Superior temporal gyrus (tissue), 1 donor: ENCODE measurements around the gene TUB.

Source experiments
- DNase-seq: peaks from one replicate; pipeline ENCODE4 v3.0.0-alpha.2; 2016; ENCODE audit errors: extremely low spot score

TUB gene

DNA sequence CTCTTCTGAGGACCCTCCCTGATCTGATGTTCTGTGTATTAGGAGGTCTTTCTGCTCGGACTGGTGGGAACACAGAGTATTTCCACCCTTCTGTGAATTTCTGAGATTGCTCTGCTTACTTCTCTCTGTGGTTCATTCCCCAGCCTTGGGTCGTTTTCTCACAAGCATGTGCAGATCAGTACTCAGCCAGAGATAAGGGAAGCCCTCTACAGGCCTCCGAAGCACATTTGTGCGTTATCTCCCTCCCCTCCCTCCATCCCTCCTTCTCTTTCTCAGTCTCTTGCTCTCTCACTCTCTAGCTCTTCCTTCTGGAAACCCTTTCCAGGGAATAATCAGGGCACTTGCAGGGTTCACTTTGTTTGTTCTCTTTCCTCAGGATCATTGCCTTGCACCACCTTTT is 35.2 kb upstream of the TUB start:
- DNase-seq, result no peak

DNA sequence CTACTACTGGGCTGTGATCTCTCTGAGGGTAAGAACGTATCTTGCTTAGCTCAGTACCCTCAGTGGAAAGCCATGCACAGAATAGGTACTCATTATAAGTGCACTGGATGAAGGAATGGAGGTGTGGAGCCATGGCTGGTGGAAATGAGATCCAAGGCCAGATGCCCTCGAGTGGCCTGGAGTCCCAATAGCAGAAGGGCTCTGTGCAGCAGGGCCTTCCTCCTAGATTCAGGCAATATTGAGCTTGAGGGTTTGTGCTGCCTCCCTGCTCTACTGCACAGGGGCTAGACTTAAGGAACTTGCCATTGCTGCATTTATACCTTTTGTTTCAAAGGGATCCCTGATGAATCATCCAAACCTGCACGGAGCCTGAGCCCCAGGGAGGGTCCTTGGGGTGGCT is 33.6 kb upstream of the TUB start:
- no peak for DNase-seq

DNA sequence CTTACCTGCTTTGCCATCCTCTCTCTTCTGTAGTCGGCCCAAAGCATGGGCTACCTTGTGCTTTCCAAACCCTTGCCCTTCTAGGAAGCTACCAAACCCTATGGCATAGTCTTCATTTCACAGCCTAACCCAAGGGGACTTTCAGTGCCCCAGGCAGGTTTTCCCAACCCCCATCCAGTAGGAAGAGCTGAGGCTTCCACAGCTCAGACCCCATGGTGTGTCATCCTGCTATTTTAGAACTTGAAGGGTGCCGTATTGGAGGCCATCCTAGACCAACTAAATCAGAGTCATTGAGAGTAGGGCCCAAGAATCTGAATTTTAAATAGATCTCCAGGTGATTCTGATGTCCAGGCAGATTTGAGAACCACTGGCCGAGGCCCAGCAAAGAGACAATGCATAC is 31.9 kb upstream of the TUB start:
- DNase-seq, result no peak

DNA sequence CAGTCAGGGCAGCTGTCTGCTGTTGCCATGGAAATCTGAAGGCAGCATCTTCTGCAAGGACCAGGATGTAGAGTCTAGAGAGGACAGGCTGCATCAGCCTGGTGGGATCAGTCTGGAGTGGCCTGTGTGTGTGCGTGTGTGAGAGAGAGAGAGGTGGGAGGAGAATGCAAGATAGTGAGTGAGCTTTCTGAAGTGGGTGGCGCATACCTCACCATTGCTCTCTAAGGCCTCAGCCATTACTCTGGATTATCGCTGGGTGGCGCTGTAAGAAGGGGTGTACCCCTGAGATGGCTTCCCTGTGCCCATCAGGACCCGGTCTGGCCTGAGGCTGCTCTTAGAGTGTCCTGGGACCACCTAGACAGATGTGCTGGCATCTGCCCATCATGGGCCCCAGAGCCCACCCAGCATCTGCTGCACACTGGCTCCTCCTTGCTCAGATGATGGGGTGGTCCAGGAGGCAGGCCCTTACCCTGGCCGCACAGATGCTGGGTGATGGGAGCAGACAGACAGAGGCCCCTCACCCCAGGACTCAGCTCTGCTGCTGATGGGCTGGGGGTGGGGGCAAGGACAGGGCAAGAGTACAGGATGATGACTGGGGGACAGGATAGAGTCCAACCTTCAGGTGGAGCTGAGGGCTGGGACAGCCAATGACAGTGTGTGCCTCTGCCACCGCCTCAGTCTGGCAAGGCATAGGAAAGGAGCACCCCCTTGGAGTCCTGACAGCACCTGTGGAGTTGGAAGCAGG is 25.7 kb upstream of the TUB start:
- no peak for DNase-seq

DNA sequence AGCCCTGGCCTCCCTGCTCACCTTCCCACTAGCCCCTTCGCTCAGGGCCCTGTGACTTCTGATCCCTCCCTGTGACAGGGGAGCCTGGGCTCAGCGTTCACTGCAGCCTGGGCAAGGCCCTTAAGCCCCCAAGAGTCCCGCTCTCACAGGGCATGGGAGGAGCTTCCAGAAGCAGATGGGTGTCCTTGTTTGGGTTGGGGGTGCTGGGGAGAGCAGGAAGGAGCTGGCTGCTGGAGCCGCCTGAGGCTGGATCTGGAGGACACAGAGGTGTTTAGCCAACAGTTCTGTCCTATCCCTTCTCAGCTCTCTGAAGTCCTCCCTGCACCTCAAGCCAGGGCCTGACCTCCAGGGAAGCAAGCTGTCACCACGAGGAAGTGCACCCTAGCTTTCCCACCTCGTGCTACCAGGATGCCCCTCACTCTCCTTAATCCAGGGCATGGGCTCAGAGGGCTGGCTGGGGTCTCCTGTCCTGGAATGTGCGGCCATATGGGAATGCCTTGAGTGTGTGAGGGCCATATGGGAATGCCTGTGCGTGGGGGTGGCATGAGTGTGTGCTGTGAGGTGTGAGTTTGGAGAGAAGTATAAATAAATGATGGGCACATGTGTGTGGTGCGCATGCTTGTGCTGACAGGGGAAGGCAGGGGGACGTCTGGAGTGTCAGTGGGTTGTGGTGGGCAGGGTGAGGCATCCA is 25.0 kb upstream of the TUB start:
- no peak for DNase-seq

DNA sequence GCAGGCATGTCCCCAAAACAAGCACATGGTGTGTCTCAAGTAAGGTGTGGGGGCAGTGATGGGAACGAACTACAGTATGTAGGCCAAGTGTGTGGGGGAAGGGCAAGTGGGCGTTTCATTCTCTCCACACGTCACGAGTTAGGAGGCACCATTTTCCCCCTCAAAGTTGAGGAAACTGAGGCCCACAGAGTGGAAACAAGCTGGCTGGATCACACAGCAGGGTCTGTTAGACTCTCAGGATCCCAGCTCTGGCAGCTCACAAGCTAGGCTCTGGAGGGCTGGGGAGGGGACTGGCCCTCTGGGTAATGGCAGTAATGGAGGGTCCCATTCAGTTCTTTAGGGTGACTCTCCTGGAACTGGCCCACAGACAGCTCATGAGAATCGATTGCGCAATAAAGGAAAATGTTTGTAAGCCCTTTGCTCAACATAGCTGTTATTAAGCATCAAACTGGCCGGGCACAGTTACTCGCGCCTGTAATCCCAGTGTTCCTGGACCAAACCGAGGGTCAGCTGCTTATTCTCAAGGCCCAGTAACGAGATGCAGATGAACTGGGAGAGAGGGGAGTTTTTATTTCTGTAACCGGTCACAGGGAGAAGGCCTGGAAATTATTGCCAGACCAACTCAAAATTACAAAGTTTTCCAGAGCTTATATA is 24.1 kb upstream of the TUB start:
- no peak for DNase-seq

DNA sequence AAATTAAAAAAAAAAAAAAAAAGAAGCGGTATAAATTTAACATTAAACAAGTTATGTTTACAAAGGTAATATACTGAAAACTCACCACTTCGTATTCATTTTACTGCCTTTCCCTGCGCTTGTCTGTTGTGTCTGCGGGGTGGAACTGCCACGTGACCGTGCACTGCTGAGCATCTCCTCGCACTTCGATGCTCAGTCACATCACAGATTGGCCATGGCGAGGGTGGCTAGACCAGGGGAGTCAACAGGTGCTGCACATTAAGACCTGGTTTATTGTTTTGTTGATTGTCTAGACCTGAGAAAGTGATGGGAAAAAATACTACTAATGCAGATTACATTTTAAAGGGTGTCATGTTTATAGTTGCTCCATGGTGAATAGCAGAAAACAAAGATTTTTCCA is 22.8 kb upstream of the TUB start:
- no peak for DNase-seq

DNA sequence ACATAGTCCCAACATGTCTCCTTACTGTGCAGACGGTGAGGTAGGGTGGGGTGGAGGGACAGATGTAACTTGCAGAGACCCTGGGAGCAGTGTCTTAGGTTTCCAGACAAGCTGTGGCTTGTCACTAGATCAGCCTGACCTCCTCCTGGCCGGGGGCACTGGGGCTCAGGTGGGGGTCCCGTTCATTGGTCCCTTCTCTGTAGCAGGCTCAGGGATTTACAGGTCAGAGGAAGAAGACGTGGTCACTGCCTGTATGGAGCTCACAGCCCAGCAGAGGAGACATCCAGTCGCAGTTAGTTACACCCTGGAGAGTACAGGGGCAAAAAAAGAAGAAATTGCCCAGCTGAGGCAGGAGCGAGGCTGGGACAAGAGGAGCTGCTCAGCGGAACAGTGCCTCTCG is 22.0 kb upstream of the TUB start:
- no peak for DNase-seq

DNA sequence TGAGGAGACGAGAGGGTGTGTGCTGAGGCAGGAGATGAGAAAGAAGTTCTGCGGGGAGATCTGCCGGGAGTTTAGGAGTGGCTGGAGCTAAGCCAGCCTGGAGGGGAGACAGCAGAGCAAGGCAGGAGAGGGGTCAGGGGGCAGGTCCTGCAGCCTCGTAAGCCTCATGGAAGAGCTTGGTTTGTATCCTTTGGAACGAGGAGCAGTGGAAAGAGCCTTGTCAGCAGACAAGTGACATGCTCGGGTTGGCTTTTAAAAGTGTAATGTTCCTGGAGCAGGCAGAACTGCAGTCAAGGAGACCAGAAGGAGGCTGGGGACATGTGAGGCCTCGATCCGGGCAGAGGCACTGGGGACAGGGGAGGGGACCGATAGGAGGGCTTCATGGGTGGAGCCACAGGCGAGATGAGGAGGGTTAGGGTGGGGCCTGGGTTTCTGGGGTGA is 21.4 kb upstream of the TUB start:
- no peak for DNase-seq

DNA sequence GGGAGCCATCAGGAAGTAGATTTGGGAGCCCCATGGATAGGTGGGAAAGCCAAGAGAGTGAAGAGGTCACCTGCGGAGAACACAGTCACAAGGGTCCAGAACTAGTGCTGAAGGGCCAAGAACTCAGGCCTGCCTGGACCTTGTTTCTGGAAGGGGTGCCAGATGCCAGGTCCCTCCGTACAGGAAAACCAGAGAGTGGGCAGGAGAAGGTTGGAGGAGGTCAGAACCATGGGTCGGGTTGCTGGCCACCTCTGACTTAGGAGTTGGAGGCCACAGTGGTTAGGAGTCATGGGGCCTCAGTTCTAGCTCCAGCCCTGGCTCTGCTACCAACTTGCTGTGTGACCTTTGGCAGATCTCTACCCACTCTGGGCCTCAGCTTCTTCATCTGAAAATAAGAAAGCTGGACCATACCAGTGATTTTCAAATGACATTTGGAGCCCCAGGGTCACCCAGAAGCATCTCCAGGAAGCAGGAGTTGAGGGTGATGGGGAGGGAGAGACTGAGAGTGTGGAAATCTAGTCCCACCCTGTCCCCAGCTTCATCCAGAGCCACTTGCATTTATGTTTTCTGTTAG is 20.8 kb upstream of the TUB start:
- DNase-seq, result no peak

DNA sequence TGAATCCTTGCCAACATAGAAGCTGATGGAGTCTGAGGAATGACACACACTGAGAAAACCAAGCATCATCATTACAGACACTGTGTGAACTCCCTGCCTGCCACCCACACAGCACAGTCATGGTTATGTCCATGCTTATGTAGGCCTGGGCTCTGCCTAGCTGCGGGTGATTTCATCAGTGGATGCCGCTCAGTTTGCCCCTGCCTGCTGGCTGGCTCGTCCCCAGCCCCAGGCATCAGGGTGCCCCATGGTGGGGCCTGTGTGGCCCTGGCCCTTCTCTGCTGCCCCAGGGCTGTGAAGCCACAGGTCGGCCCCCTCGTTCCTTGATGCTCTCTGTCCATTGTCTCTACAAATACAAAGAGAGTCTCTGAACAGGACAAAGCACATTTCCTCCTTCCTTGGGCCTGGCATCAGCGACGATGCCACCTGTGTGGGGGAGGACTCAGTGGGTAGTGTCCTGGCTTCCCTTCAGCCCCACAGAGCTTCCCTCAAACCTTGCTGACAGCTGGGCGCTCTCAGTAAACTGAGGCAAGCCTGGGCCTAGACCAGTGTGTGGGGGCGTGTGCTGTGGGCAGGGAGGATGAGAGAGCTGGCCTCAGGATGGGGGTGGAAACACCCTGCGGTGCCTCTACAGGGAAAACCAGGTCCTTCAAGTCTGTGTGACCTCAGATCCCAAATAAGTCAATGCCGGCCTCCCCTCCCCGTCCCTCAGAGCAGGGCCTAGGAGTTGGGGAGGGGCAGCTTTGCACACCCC is 20.0 kb upstream of the TUB start:
- DNase-seq, result no peak

DNA sequence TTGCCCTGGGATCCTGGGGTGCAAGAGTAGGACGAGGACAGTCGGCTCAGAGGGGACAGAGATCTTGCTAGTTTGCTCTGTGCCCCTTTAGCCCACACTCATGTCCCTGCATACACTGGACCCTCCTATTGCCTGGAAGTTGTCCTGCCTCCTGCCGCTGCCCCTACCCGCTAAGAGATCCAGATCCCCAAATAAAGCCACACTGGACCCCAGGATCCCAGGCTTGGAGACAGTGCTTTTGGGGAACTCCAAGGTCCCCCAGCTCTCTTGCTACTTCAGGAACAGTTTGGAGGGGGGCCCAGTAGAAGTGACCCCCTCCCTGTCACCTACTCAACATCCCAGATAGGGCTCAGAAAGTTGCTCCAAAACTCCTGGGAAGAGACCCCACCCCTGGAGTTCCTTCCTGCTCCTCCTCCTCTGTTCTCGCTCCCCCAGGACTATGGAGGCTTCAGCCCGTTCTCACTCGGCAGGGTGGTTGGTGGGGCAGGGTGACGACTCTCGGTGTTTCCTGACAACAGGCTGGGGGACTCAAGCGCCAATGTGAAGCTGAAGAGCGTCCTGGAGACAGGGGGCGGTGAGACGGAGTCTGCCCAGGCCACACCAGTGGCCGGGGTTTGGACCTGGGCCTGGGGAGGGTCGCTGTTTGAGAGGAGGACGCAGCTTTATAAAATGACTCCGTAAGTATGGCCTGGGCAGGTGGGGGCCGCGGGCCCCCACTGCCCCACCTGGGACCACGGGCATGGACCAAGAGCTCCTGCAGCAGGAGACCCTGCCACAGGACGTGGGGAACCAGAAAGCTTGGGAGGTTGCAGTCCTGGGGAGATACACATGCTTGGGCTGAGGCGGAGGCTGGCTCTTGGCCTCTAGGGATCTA is 19.2 kb upstream of the TUB start:
- DNase-seq, result no peak

DNA sequence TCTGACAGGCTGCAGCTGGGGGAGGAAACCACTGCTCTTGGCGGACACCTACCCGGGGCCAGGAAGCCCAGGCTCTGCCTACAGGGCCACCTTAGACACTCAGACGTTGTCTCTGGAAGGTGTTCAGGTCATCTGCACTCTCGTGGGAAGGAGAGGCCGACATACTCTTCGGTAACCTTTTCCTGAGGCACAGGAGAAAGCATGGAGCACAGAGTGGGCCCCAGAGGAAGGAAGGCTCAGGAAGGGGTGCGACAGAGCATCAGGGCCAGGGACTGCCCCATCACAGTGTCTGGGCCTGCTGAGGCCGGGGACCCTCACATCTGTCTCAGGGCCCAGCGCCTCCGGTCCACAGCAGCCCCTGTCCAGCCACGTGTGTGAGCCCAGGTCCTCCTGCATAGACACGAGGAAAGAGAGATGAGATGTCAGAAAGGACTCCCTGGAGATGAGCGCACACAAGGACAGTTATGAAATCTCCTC is 18.2 kb upstream of the TUB start:
- DNase-seq, result no peak

DNA sequence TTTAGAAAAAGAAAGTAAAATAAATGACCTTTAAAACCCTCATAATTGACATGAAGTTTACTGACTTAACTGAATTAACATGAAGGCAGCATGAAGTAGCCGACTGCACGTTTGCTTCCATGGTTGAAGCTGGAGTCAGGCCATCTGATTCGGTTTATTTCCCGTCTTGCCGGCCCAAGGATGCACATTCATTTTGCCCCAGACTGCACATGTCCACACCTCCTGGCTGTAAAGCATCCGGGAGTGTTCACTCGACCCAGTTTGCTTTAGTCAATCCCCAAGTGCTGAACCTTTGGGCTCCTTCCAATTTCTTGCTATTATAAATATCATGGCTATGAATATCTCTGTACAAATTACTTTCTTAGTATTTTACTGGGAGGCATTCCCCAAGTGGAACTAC is 17.7 kb upstream of the TUB start:
- DNase-seq, result no peak

DNA sequence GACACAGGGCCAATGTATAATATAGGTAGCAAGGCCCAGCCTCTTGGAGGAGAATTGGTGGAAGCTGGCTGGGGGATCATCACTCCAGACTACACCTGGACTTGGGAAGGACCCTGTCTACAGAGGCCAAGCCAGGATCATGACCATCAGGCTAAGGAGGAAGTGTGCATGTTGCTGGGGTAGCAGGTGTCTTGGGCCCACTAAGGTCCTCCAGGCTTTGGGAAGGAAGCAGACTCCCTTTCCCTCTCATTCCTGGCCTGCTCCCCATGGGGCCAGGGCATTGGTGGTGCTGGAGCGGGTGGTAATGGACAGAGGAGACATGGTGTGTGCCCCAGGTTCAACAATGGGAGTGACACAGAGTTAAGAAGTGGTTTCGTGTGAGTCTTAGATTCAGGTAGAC is 16.0 kb upstream of the TUB start:
- DNase-seq, result no peak

DNA sequence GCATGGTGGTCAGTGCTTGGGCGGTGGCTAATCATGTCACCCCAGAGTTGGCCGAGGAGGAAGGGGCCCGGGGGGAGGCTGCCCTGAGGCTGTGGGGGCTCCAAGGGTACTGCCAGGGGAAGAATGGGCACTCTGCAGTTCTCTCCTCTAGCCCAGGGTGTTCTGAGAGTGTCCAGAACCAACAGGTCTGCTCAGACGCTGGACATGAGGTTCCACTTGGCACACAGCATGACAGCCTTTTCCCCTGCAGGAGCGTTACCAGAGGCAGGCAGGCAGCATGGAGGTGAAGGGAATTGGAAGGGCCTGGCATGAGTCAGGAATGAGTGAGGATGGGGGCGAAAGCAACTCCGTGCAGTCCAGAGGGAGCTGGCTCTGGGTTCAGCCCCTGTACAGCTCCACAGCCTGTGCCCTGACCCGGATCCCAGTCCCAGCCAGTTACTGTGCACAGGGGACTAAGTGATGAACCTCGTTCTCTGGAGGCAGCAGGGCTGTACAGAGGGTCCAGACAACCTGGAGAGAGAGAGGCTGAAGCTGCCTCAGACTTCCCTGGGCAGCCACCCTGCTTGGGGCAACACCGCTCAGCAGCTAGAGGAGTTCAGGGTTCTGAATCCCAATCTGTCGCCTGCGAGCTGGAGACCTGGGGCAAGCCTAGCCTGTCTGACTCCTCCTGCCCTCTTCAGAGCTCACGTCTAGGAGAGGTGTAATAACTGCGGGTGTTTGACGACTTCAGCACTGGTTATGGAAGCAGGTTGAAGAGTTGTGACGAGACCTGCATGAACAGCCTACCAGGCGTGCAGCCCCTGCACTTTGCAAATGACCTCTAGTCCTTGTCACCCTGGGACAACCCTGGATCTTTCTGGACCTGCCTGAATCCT is 14.7 kb upstream of the TUB start:
- DNase-seq, result no peak

DNA sequence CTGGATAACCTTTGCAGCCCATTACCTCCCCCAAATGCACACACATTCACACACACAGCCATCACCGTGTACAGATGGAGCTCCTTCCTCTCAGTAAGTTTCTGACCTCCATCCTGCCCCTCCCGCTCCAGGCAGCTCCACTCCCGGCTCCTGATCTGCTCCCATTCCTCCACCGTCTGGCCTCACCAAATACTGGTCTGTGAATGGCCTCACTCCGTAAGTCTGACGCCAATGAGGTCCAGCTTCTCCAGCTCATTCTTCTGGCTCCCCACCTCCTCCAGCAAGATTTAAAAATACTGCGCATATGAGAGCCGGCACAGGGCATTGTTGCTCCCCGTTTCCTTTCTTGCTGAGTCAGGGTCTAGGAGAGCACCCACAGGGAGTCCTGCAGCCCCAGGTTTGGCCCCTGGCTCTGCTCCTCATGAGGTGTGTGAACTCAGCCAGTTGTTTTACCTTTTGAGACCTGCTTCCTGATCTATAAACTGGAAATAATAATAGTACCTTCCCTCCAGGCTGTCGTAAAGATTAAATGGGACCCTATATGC is 14.0 kb upstream of the TUB start:
- DNase-seq, result no peak

DNA sequence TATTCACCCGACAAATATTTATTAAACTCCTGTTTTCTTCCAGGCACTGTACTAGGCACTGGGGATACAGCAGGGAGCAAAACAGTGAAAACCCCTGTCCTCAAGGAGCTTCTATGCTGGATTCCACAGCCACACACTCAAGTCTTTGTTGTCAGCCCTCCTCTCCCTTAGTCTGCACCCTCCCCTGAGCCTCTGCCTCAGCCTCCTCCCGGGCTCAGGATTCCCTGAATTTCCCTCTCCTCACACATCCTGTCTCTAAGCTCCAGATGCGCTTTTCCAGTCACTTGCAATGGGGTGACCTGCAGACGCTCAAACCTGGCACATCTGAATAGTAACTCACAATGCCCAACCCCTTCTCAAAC is 13.5 kb upstream of the TUB start:
- no peak for DNase-seq

DNA sequence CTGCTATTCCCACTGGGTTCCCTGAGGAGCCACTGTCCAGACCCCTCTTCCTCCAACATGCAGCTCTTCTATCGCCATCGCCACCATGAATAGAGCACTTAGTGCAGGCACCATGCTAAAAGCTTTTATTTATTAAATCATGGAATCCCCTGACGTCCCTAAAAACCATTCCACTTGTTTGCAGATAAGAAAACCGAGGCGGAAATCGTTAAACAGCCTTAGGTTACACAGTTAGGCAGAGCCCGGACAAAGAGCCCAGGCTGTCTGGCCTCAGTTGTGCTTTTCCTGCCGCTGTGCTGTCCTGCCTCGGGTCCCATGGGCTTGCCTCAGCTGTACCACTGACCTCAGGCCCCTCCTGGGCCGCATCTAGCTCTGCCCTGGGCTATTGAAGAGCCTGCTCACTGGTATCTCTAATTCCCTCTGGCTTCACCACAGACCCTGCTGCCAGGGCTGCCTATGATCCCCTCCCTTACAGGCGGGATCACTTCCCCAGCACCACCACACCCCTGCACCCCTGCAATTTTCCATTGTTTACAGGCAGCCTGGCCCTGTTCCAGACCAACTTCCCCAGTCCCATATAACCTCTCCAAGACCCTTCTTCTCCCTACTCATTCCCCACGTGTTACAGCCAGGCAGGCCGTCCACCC is 13.0 kb upstream of the TUB start:
- no peak for DNase-seq
